ENCODE results near the gene KANSL3.
A peak's percentile ranks its signal among the peaks of the same experiment; 100 is the strongest.

KANSL3 gene

DNA sequence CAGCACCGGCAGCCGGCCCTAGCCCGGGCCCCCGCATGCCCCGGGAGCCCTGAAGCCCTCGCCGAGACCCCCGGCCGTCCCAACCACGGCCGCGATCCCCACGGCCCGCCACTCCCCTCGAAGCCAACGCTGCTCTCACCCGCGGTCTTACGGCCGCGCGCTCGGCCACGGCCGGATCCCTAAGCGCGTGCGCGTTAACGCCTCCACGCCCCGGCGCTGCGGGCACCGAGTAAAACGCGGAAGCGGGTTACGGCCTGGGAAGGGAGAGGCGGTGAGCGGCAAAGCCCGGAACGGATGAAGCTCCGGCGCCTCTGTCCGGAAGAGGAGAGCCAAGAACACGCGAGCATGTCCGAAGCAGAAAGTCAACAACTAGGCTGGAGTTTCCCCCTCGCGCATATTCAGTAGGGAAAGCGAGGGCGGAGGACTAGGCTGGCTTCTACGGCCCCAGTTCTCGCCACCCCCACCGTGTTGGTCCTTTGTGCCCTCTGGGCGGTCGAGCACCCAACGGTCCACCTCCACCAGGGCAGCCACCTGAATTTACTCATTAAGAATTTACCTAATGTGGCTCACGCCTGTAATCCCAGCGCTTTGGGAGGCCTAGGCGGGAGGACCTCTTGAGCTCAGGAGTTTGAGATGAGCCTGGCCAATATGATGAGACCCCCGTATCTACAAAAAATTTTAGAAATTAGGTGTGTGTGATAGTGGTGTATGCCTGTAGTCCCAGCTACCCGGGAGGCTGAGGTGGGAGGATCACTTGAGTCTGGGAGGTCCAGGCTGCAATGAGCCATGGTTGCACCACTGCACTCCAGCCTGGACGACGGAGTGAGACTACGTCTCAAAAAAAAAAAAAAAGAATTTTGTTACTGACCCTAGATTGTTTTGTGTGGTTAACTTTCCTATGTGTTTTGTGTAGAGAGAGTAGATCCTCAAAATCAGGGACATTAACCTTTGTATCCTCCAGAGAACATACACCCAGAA, at the start of gene KANSL3:
TSS of gene KANSL3 (minus strand) at position 169 of the 978 bp plus-strand sequence. CDS start 1,177 bp downstream, outside the sequence.
- H3K27ac ChIP-seq = peak within 1 kb of the TSS; percentile 76
- TF ChIP-seq, protein P1, sequence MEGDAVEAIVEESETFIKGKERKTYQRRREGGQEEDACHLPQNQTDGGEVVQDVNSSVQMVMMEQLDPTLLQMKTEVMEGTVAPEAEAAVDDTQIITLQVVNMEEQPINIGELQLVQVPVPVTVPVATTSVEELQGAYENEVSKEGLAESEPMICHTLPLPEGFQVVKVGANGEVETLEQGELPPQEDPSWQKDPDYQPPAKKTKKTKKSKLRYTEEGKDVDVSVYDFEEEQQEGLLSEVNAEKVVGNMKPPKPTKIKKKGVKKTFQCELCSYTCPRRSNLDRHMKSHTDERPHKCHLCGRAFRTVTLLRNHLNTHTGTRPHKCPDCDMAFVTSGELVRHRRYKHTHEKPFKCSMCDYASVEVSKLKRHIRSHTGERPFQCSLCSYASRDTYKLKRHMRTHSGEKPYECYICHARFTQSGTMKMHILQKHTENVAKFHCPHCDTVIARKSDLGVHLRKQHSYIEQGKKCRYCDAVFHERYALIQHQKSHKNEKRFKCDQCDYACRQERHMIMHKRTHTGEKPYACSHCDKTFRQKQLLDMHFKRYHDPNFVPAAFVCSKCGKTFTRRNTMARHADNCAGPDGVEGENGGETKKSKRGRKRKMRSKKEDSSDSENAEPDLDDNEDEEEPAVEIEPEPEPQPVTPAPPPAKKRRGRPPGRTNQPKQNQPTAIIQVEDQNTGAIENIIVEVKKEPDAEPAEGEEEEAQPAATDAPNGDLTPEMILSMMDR (conservative IDR thresholded peaks at IDR 0.05) = no peak
- peak; percentile 83; the same call in 1 of the 2 replicates for TF ChIP-seq ZFX (IDR thresholded peaks at IDR 0.05)

DNA sequence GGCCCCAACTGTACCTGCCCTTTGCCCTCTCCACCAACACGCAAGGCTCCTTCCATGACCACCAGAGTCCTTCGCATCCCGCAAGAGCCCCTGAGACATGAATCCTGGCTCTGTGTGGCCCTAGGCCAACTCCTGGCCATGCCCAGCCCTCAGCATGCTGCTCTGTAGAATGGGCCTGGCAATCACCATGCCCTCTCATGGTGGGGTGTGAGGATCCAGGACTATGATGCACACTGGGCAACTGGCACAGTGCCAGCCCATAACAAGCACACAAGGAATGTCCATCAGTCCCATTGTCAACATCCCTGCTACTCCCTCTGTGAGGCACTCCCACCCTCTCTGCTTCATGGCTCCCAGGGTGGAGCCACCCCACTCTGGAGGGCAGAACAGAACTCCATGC, 49.2 kb upstream of the KANSL3 start:
- TF ChIP-seq, protein P1 (conservative IDR thresholded peaks at IDR 0.05) = no peak
- TF ChIP-seq ZFX (IDR thresholded peaks at IDR 0.05) = no peak
- H3K27ac ChIP-seq = no peak overlapping the region

DNA sequence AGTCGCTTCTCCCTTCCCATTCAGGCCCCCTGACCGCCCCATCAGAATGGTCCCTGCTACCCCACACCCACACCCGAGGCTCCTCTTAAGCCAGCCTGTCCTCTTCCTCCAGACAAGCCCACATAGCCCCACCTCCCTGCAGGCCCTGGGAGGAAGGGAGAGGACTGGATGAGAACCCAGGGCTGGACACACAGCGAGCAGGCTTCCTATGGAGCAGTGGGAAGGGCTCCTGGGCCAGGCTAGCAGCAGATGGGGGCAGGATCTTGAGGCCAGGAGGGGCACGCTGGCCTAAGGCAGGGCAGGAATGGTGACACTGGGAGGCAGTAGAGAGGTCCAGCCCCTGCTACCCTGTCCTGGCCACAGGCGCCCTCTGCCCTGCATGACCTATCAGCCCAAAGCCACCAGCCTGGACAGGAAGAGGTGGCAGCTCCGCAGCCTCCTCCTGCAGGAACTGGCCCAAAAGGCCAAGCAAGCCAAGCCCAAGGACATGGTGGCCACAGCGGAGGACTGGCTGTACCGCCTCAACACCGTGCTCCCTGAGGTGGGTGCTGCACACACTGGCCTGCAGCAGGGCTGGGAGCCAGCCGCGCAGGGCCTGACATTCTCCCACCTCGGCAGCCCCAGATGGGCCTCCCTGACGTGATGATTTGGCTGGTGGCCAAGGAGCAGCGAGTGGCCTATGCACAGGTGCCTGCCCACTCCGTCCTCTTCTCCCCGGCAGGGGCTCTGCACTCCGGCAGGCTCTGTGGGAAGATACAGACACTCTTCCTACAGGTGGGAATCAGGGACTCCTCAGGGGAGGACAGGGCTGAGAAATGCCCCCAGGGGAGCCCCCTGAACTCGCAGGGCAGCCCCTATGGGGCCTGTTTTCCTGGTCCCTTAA, 47.7 kb upstream of the KANSL3 start:
- TF ChIP-seq, protein P1 (conservative IDR thresholded peaks at IDR 0.05) = no peak
- no peak for TF ChIP-seq ZFX (IDR thresholded peaks at IDR 0.05)
- no peak overlapping the region for H3K27ac ChIP-seq

DNA sequence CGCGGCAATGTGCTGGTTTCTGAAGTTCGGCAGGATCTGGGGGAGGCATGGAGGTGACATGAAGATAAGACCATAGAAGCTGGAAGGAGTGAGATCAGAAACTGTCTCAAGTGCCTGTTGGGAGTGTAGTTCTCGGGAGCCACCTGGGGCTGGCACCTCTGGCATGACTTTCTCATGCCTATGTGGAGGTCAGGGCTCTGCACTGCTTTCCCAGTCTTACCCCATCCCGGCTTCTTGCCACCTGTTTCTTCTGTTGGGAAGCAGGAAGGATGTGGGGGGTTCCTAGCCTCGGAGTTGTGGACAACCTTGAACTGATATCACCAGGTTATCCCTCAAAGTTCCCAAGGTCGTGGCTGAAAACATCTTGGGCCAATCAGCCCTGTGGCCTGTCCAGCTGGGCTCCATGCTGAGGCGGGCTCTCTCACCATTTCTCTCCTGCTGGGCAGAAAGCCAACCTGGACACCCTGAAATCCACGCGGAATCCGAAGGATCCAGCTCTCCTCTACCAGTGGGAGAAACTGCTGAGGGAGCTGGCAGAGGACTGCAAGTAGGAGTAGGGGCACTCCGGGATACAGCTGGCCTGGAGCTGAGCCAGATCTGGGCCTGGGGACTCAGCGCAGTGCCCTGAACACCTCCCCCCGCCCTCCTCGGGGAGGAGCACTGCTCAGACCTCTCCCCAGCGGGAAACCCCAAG, 46.9 kb upstream of the KANSL3 start:
- no peak overlapping the region for H3K27ac ChIP-seq
- TF ChIP-seq ZFX (IDR thresholded peaks at IDR 0.05) = no peak
- TF ChIP-seq, protein P1 (conservative IDR thresholded peaks at IDR 0.05) = no peak

DNA sequence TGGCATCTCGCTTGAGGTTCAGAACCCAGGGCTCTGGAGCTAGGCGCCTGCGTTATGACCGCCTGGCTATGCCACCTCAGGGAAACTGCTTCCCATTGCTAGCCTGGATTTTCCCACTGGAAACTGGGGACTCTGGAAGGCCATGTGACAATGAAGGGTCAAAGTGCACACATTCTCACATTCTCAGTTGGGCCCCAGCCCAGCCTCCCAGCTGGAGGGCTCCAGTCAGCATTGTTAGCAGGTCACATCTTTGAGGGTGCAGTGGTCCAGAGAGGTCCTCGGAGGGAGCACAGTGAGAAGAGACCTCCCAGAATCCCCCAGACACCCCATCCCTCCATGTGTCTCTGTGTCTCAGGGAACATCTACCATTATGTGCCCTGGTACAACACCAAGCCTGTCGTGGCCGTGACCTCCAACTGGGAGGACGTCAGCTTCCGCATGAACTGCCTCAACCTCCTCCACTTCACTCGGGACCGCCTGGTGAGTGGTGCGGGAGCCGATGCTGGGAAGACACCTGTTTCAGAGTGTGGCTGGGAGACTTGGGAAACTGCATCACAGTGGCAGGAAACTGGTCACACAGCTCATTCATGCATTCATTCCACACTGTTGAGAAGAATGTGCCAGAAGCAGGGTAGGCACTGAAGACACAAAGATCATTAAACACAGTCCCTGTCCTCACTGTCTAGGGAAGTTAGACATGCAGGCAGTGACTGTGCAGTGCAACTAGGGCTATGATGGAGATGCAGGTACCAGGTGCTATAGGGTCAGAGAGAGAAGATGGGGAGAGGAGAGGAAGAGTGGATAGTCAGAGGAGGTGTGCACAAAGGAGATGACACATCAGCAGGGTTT, 46.1 kb upstream of the KANSL3 start:
- no peak overlapping the region for H3K27ac ChIP-seq
- TF ChIP-seq, protein P1 (conservative IDR thresholded peaks at IDR 0.05) = no peak

DNA sequence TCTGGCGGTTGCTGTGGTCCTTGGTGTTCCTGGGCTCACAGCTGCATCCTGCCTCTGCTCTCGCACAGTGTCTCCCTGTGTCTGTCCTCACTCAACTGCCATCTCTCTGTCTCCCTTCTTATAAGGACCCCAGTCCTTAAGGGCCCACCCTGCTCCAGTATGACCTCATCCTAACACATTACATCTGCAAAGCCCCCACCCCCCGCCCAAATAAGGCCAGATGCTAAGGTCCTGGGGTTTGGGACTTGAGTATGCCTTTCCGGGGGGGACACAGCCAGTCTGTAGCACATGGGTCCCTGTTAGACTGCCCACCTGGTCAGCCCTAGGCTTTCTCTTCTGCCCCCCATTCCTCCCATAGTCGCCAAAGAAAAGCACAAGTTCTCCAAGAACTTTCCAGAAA, 45.2 kb upstream of the KANSL3 start:
- H3K27ac ChIP-seq = no peak overlapping the region
- TF ChIP-seq, protein P1 (conservative IDR thresholded peaks at IDR 0.05) = no peak
- no peak for TF ChIP-seq ZFX (IDR thresholded peaks at IDR 0.05)
